ENCODE data around the gene P3H3. TPM values are rescaled to one million over a fixed set of nuclear protein-coding genes. Genes with fewer than 3 reads are reported as not detected.

Gene P3H3
- total and polyA plus RNA-seq, 4 donors, result 0.42 to 1.9 (median 1.6) TPM

GRCh38 chr12:6852651-6853354, 24.6 kb downstream of the P3H3 start:
- Histone ChIP-seq H3K9me3 (ENCODE audit: control insufficient read depth in 4 of 4, low read length in 3 of 4) (no peaks in the 10 kb centered on the region), H3K27ac (ENCODE audit: low read depth in 1 of 2, low read length in 2 of 2) (peak overlapping the region in 1 of 2 donors; percentile 47), H3K36me3 (ENCODE audit: control insufficient read depth in 4 of 4, insufficient read depth in 3 of 4, low read depth in 1 of 4, low read length in 3 of 4) (peaks cover 7 to 23% (median 14%) of the 10 kb centered on the region in 4 donors), H3K4me3 (ENCODE audit: low read depth in 1 of 3, low read length in 3 of 3) (peak overlapping the region; percentile 34 to 73 (median 64)), H3K4me1 (ENCODE audit: control insufficient read depth in 4 of 4, insufficient read depth in 4 of 4, low read length in 3 of 4) (peaks cover 7 to 23% (median 13%) of the 10 kb centered on the region in 4 donors), H3K9ac (ENCODE audit: low read depth in 1 of 2, low read length in 2 of 2) (peak overlapping the region in 1 of 2 donors; percentile 21), H3K27me3 (ENCODE audit: control insufficient read depth in 4 of 4, insufficient read depth in 4 of 4, low read length in 3 of 4) (no peaks in the 10 kb centered on the region)
- DNase-seq (ENCODE audit: low spot score), result peak; percentile 60
- TF ChIP-seq FOXA1 (IDR thresholded peaks at IDR 0.05), result no peak
- no peak for TF ChIP-seq ATF3 (IDR thresholded peaks at IDR 0.05)
- TF ChIP-seq FOXA2 (IDR thresholded peaks at IDR 0.05), result no peak
- no peak for TF ChIP-seq TAF1 (conservative IDR thresholded peaks at IDR 0.05)
- TF ChIP-seq EGR1 (IDR thresholded peaks at IDR 0.05; ENCODE audit: low read depth in 2 of 2), result no peak
- no peak for TF ChIP-seq SP1 (IDR thresholded peaks at IDR 0.05)
- TF ChIP-seq HNF4G (IDR thresholded peaks at IDR 0.05), result no peak
- TF ChIP-seq ZBTB33 (IDR thresholded peaks at IDR 0.05), result no peak
- no peak for TF ChIP-seq YY1 (IDR thresholded peaks at IDR 0.05)
- no peak for TF ChIP-seq JUND (IDR thresholded peaks at IDR 0.05)
- no peak for TF ChIP-seq GABPA (IDR thresholded peaks at IDR 0.05 in 1 of 2, conservative IDR thresholded peaks at IDR 0.05 in 1 of 2)
- TF ChIP-seq CTCF (IDR thresholded peaks at IDR 0.05; ENCODE audit: low read depth, low read length, missing input control), result no peak
- no peak for TF ChIP-seq REST (IDR thresholded peaks at IDR 0.05)
- TF ChIP-seq HNF4A (conservative IDR thresholded peaks at IDR 0.05), result no peak
- no peak for TF ChIP-seq MAX (IDR thresholded peaks at IDR 0.05)
- no peak for TF ChIP-seq NR2F2 (IDR thresholded peaks at IDR 0.05)
- no peak for TF ChIP-seq RXRA (IDR thresholded peaks at IDR 0.05)
- no peak for TF ChIP-seq RAD21 (IDR thresholded peaks at IDR 0.05)
- 5% methylated on average over 18 of the region's 18 CpGs for WGBS

All from liver (tissue), 9 donors.